B cell (primary cell): ENCODE measurements around the gene PIK3CD. TPM values are rescaled to one million over a fixed set of nuclear protein-coding genes. Genes with fewer than 3 reads are reported as not detected.

Source experiments
- ATAC-seq: fragments of 200-7000 bp; cut with Tn5 transposase; one replicate; pipeline ENCODE4 v1.10.0; 2021; ENCODE audit warnings: low read depth, mild to moderate bottlenecking, moderate number of reproducible peaks, moderate library complexity
- CTCF ChIA-PET: fragments of 350-600 bp; sonication (Branson Sonifier 250); formaldehyde crosslinking; loops from one replicate; lab custom pipeline; 2021; ENCODE audit warnings: antibody characterized with exemption, inconsistent platforms; lab: Charles Lee
- POLR2A ChIA-PET: fragments of 350-600 bp; sonication (Branson Sonifier 250); formaldehyde crosslinking; loops from one replicate; lab custom pipeline; 2021; ENCODE audit warnings: antibody characterized with exemption; lab: Charles Lee
- DNase-seq: peaks from one replicate; pipeline ENCODE4 v3.0.0; 2013
- H2AFZ ChIP-seq: 2 replicates; pipeline ENCODE4 v1.6.1; 2012; ENCODE audit warnings: mild to moderate bottlenecking, low read depth, low read length; ENCODE audit not compliant: insufficient read depth, poor library complexity, severe bottlenecking
- H3K27ac ChIP-seq, 2 donors: 1 replicate in 1 of 2; 2 replicates in 1 of 2; pipeline ENCODE4 v1.5.1; 2012 to 2013; ENCODE audit warnings: low read length in 2 of 2, mild to moderate bottlenecking in 2 of 2, moderate library complexity in 1 of 2
- H3K27me3 ChIP-seq, 4 experiments: fragments of 200-600 bp in 1 of 4; sonication (generic) in 1 of 4; replicated peaks in 1 of 4; 1 replicate in 2 of 4; 2 replicates in 2 of 4; pipeline versions ENCODE4 v1.6.1 to v1.7.0; 2013 to 2016; ENCODE audit warnings: low read length in 3 of 4, mild to moderate bottlenecking in 2 of 4, mixed read lengths in 1 of 4, moderate library complexity in 1 of 4; ENCODE audit not compliant: insufficient read depth in 4 of 4, control insufficient read depth in 3 of 4; ENCODE audit errors: control extremely low read depth in 1 of 4
- H3K36me3 ChIP-seq, 2 experiments: replicated peaks in 1 of 2; 1 replicate in 1 of 2; 2 replicates in 1 of 2; pipeline versions ENCODE4 v1.6.1 to v1.7.1; 2013; ENCODE audit warnings: low read length in 1 of 2; ENCODE audit not compliant: insufficient read depth in 2 of 2, control insufficient read depth in 1 of 2; ENCODE audit errors: control extremely low read depth in 1 of 2, extremely low read depth in 1 of 2
- H3K4me1 ChIP-seq, 2 donors: fragments of 200-600 bp in 1 of 2; sonication (generic) in 1 of 2; 1 replicate in 1 of 2; 2 replicates in 1 of 2; pipeline versions ENCODE4 v1.5.1 to v1.6.1; 2013 to 2017; ENCODE audit warnings: low read length in 2 of 2; ENCODE audit not compliant: control insufficient read depth in 2 of 2, insufficient read depth in 2 of 2
- H3K4me2 ChIP-seq: replicated peaks from 2 replicates; pipeline ENCODE3; 2012; ENCODE audit warnings: mild to moderate bottlenecking, low read depth, low read length; ENCODE audit not compliant: poor library complexity, severe bottlenecking
- H3K4me3 ChIP-seq, 5 experiments: fragments of 200-600 bp in 1 of 5; sonication (generic) in 1 of 5; 1 replicate in 3 of 5; 2 replicates in 2 of 5; pipeline versions ENCODE4 v1.5.1 to v1.7.0; 2011 to 2016; ENCODE audit warnings: low read length in 4 of 5, mild to moderate bottlenecking in 4 of 5, low read depth in 2 of 5, control low read depth in 1 of 5, moderate library complexity in 1 of 5; ENCODE audit not compliant: insufficient read depth in 1 of 5; ENCODE audit errors: control extremely low read depth in 1 of 5, extremely low read depth in 1 of 5
- H3K79me2 ChIP-seq: fragments of 200-600 bp; sonication (generic); one replicate; pipeline ENCODE4 v1.6.0; 2016; ENCODE audit warnings: low read length; ENCODE audit not compliant: control insufficient read depth, insufficient read depth
- H3K9ac ChIP-seq: fragments of 200-600 bp; sonication (generic); 2 replicates; pipeline ENCODE4 v1.6.1; 2017; ENCODE audit warnings: mild to moderate bottlenecking, low read length, moderate library complexity
- H3K9me3 ChIP-seq, 3 donors: one replicate each; pipeline versions ENCODE4 v1.6.1 to v1.7.1; 2013; ENCODE audit warnings: low read length in 2 of 3; ENCODE audit not compliant: control insufficient read depth in 2 of 3, insufficient read depth in 1 of 3; ENCODE audit errors: control extremely low read depth in 1 of 3
- H4K20me1 ChIP-seq: 2 replicates; pipeline ENCODE4 v1.6.0; 2012; ENCODE audit warnings: mild to moderate bottlenecking, low read length; ENCODE audit not compliant: insufficient read depth, control insufficient read depth, poor library complexity, severe bottlenecking
- H3K27ac Mint-ChIP-seq: one replicate; pipeline ENCODE4 v1.8.0; 2021; ENCODE audit warnings: mixed read lengths
- H3K27me3 Mint-ChIP-seq: one replicate; pipeline ENCODE4 v1.8.0; 2021; ENCODE audit warnings: mixed read lengths
- H3K4me1 Mint-ChIP-seq: one replicate; pipeline ENCODE4 v1.8.0; 2021; ENCODE audit warnings: mixed read lengths
- H3K4me3 Mint-ChIP-seq: one replicate; pipeline ENCODE4 v1.8.0; 2021; ENCODE audit warnings: mixed read lengths
- H3K9me3 Mint-ChIP-seq: one replicate; pipeline ENCODE4 v1.8.0; 2022; ENCODE audit warnings: mixed read lengths; ENCODE audit not compliant: insufficient read depth
- EZH2 ChIP-seq: IDR thresholded peaks from 2 replicates; pipeline ENCODE4 v1.6.1; 2012; ENCODE audit warnings: borderline replicate concordance, low read depth, mild to moderate bottlenecking, moderate library complexity, low read length; ENCODE audit not compliant: insufficient read depth, poor library complexity, severe bottlenecking
- WGBS: methylation state at CpG from one replicate; pipeline ENCODE4 v1.1.5; 2013; ENCODE audit warnings: missing lambda C conversion rate; ENCODE audit not compliant: insufficient coverage; 5-methylcytosine and 5-hydroxymethylcytosine counted together
- intact Hi-C: fragments of 100-400 bp; cut with micrococcal nuclease; formaldehyde crosslinking; loops from one replicate; pipeline ENCODE4 v1.10.0; 2022
- polyA plus RNA-seq: library from polyadenylated mRNA; depleted of rRNA; stranded (reverse); fragments of >200 nt; gene quantifications from 2 replicates; pipeline ENCODE4 v1.2.3, GENCODE V29; 2012
- total RNA-seq, 2 donors: library from RNA; stranded (reverse); fragments of 120-200 nt in 1 of 2; gene quantifications; 1 replicate in 1 of 2; 2 replicates in 1 of 2; pipeline versions ENCODE4 v1.2.3 to v1.2.4, GENCODE V29; 2013 to 2022
- TF ChIP-seq, protein P1 (sequence below): fragments of 200-600 bp; IDR thresholded peaks from one replicate; pipeline ENCODE4 v1.8.0; 2022; ENCODE audit warnings: antibody characterized with exemption, mild to moderate bottlenecking

PIK3CD gene
- total and polyA plus RNA-seq, 2 donors (not counting 1 experiment from before 2014, with no cell fraction given) = 144 to 222 TPM

DNA sequence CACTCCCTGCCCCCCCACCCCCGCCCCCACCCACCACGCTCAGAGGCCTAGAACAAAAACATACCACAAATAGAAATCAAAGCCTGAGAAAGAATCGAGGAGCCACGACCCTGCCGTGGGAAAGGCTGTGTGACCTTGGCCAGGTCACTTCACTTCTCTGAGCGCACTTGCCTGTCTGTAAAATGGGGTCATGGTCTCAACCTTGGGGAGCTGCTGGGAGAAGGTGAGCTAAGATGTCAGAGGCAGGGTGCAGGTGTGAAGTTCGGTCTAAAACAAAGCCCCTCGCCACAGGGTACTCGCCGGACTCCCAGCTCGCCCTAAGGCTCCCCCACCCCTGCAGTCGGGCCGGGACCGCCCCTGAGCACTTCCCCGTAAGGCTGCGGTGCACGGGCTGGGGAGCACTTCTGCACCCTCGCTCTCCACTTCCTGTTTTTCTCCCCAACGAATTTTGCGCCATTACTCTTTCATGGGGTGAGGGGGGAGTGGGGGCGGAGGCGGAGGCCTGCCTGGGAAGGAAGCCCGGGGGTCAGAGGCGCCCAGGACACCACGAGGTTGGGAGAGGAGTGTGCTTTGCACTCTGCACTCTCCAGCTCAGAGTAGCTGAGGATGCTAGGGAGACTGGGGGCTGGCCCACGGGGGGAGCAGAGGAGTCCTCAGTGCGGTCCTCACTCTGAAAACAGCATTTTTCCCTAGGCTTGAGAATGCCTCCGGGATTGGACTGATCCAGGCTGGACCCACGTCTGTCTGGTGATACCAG is 21.9 kb upstream of the PIK3CD start:
- H3K27ac Mint-ChIP-seq = peak overlapping the region; percentile 97
- peak; percentile 90 for DNase-seq
- TF ChIP-seq, protein P1, sequence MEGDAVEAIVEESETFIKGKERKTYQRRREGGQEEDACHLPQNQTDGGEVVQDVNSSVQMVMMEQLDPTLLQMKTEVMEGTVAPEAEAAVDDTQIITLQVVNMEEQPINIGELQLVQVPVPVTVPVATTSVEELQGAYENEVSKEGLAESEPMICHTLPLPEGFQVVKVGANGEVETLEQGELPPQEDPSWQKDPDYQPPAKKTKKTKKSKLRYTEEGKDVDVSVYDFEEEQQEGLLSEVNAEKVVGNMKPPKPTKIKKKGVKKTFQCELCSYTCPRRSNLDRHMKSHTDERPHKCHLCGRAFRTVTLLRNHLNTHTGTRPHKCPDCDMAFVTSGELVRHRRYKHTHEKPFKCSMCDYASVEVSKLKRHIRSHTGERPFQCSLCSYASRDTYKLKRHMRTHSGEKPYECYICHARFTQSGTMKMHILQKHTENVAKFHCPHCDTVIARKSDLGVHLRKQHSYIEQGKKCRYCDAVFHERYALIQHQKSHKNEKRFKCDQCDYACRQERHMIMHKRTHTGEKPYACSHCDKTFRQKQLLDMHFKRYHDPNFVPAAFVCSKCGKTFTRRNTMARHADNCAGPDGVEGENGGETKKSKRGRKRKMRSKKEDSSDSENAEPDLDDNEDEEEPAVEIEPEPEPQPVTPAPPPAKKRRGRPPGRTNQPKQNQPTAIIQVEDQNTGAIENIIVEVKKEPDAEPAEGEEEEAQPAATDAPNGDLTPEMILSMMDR = no peak
- TF ChIP-seq EZH2 = no peak
- no peaks in the 10 kb centered on the region for H3K27me3 Mint-ChIP-seq
- ChIA-PET POLR2A (interaction anchor here (0.5 to 6.9 kb wide), 9 partner anchors 14 to 872 kb away, joined by 3 to 251 read pairs (median 5); partner anchors contain the start of gene PIK3CD), CTCF (interaction anchor here (1.2 to 8.8 kb wide), 12 partner anchors 7 to 239 kb away, joined by 3 to 231 read pairs (median 50); partner anchors contain the start of gene PIK3CD)
- Histone ChIP-seq H4K20me1 (no peaks in the 10 kb centered on the region), H3K4me1 (peaks cover 37 to 70% of the 10 kb centered on the region in 2 donors), H3K27me3 (no peaks in the 10 kb centered on the region), H3K4me2 (peak overlapping the region; percentile 96), H3K36me3 (peaks cover 0 to 11% of the 10 kb centered on the region in 2 experiments), H3K9ac (peak overlapping the region; percentile 84), H3K27ac (peak overlapping the region; percentile 79 to 88), H2AFZ (peak overlapping the region; percentile 67), H3K9me3 (peaks cover 0 to 4% (median 0%) of the 10 kb centered on the region in 3 donors), H3K4me3 (peak overlapping the region; percentile 51 to 85 (median 70)), H3K79me2 (peaks cover 59% of the 10 kb centered on the region)
- intact Hi-C loops = loop anchor here (1.0 to 5.0 kb wide), 4 partner anchors 26 to 217 kb away; no protein-coding TSS in a partner anchor
- H3K9me3 Mint-ChIP-seq = no peaks in the 10 kb centered on the region
- 4% methylated on average over 20 of the region's 29 CpGs for WGBS
- ATAC-seq = peak; percentile 51
- peak overlapping the region; percentile 86 for H3K4me3 Mint-ChIP-seq
- peaks cover 69% of the 10 kb centered on the region for H3K4me1 Mint-ChIP-seq
